ENCODE data around the gene ASCL2.

The ASCL2 gene

GRCh38 chr11:2270322-2271076 is at the start of gene ASCL2:
Gene ASCL2, minus strand, starts transcription at chr11:2270588. Its CDS starts 256 bp downstream, at chr11:2270332.
- no peak for DNase-seq (ENCODE audit: low read depth in 2 of 2)

- DNase-seq (ENCODE audit: low read depth in 2 of 2), result no peak
Observed at GRCh38 chr11:2319791-2320472, 49.5 kb upstream of the ASCL2 start.

- DNase-seq (ENCODE audit: low read depth in 2 of 2), result no peak
Observed at GRCh38 chr11:2318707-2319106, 48.3 kb upstream of the ASCL2 start.

- DNase-seq (ENCODE audit: low read depth in 2 of 2), result no peak
Observed at GRCh38 chr11:2318123-2318522, 47.7 kb upstream of the ASCL2 start.

GRCh38 chr11:2317354-2318050 is 47.1 kb upstream of the ASCL2 start:
- DNase-seq (ENCODE audit: low read depth in 2 of 2), result no peak

GRCh38 chr11:2316963-2317244 is 46.5 kb upstream of the ASCL2 start:
- DNase-seq (ENCODE audit: low read depth in 2 of 2), result no peak

GRCh38 chr11:2316169-2316962 is 46.0 kb upstream of the ASCL2 start:
- no peak for DNase-seq (ENCODE audit: low read depth in 2 of 2)

GRCh38 chr11:2315395-2316168 is 45.2 kb upstream of the ASCL2 start:
- DNase-seq (ENCODE audit: low read depth in 2 of 2), result no peak

- no peak for DNase-seq (ENCODE audit: low read depth in 2 of 2)
Observed at GRCh38 chr11:2314525-2315394, 44.4 kb upstream of the ASCL2 start.

GRCh38 chr11:2314136-2314524 is 43.7 kb upstream of the ASCL2 start:
- no peak for DNase-seq (ENCODE audit: low read depth in 2 of 2)

GRCh38 chr11:2313051-2313951 is 42.9 kb upstream of the ASCL2 start:
- DNase-seq (ENCODE audit: low read depth in 2 of 2), result no peak

- DNase-seq (ENCODE audit: low read depth in 2 of 2), result no peak
Observed at GRCh38 chr11:2312232-2313042, 42.0 kb upstream of the ASCL2 start.

- no peak for DNase-seq (ENCODE audit: low read depth in 2 of 2)
Observed at GRCh38 chr11:2311353-2312133, 41.2 kb upstream of the ASCL2 start.

- no peak for DNase-seq (ENCODE audit: low read depth in 2 of 2)
Observed at GRCh38 chr11:2310786-2311352, 40.5 kb upstream of the ASCL2 start.

- no peak for DNase-seq (ENCODE audit: low read depth in 2 of 2)
Observed at GRCh38 chr11:2310073-2310785, 39.8 kb upstream of the ASCL2 start.

- no peak for DNase-seq (ENCODE audit: low read depth in 2 of 2)
Observed at GRCh38 chr11:2309251-2310072, 39.1 kb upstream of the ASCL2 start.

All from stimulated activated CD8-positive, alpha-beta memory T cell treated with anti-CD3 and anti-CD28 coated beads, Interleukin-7, amount 100 ng/mL, for 4 hours (primary cell).